Hepatic stellate cell (primary cell): ENCODE measurements around the gene ZBTB45.

Experiments used
- DNase-seq: peaks from one replicate; pipeline ENCODE4 v3.0.0; 2011; ENCODE audit warnings: low spot score

The ZBTB45 gene

DNA sequence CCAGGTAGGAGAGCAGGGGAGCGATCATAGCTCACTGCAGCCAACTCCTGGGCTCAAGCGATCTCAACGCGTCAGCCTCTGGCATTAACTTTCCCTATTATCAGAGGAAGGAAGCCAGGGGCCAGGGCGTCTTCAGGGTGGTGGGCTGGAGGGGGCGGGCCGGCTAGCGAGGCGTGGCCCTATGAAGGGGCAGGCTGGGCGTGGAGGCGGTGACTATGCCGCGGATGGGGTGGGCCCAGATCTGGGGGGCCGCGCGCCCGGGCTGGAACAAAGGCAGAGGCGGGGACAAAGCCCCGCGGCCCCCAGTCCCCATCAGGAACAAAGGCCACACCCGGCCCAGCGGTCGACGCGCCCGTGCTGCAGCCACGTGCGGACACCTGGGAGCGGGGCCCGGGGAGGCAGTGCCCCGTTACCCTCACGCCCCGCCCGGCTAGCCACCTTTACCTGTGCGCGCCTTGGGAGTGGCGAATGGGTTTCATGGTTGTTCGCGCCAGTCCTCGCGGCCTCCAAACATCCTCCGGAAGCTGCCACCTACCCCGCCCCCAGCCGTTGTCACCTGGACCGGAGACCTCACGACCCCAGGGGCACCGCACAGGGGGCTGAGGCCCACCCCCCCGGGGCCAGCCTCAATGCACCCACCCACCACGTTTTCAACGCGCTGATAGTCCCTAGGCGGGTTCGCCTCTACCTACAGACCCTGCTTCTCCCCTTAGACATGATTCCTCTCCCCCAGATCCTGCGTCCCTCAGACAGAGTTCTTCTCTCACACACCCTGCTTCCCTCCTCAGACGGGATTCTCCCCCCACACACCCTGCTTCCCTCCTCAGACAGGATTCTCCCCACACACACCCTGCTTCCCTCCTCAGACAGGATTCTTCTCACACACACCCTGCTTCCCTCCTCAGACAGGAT is 18.9 kb upstream of the ZBTB45 start:
- no peak for DNase-seq

GRCh38 chr19:58536852-58537798 is 17.5 kb upstream of the ZBTB45 start:
- DNase-seq, result no peak

DNA sequence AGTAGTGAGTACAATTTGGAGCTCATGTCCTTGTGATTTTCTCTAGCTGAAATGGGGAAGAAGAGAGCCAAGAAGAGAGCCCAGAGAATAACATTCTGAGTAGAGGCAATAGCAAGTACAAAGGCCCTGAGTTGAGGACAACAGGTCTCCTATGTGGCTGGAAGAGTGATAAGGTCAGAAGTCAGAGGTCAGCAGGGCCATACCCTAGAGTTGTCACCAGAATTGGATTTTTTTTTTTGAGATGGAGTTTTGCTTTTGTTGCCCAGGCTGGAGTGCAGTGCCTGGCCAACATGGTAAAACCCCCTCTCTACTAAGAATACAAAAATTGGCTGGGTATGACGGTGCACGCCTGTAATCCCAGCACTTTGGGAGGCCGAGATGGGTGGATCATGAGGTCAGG is 16.2 kb upstream of the ZBTB45 start:
- DNase-seq, result no peak

- DNase-seq, result no peak
These were observed 11.6 kb upstream of the ZBTB45 start for GRCh38 chr19:58531034-58531840.

DNA sequence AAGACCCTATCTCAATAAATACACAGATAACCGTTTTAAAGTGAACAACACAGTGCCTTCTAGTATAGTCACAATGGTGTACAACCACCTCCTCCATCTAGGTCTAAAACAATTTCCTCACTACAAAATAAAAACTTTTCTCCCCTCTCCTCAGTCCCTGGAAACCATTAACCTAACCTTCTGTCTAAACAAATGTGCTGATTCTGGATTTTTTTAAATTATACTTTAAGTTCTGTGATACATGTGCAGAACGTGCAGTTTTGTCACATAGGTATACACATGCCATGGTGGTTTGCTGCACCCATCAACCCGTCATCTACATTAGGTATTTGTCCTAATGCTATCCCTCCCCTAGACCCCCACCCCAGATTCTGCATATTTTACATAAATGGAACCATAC is 9.8 kb upstream of the ZBTB45 start:
- DNase-seq, result no peak

- DNase-seq, result no peak
These were observed 3.1 kb upstream of the ZBTB45 start for GRCh38 chr19:58522709-58523108.

DNA sequence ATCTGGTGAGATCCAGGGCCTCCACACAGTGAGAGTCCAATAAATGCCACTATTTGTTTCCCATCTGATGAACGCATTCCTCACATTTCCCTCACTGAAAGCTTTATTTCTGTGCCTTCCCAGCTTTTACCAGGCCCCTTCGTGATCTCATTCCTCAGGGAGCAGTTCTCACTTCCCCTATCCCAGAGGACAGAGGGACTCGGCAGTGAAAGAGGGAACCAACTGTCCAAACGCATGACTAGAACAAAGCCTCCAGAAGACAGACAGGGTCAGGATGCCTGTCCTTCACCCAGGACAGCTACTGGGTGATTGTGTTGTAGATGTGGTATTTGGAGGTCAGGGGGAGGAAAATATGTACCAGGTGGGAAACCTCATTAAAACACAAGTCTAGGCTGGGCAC is 2.0 kb upstream of the ZBTB45 start:
- DNase-seq, result no peak

DNA sequence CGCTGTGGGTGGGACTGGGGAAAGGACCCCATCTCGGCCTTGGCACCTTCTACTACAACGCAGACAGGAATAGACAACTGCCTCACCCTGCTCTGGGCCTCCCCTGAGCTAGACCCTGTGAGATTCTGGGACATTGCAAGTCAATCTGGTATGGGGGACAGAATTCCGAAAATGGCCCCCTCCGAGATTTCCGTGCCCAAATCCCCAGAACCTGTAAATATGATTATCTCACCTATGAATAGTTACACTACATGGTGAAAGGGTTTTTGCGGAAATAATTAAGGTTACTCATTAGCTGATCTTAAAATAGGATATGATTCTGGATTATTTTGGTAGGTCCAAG is 618 bp upstream of the ZBTB45 start:
- DNase-seq, result no peak

GRCh38 chr19:58519087-58519354 is 589 bp downstream of the ZBTB45 start:
- DNase-seq, result peak; percentile 92

- peak; percentile 26 for DNase-seq
These were observed 1.1 kb downstream of the ZBTB45 start for GRCh38 chr19:58518256-58519086.

DNA sequence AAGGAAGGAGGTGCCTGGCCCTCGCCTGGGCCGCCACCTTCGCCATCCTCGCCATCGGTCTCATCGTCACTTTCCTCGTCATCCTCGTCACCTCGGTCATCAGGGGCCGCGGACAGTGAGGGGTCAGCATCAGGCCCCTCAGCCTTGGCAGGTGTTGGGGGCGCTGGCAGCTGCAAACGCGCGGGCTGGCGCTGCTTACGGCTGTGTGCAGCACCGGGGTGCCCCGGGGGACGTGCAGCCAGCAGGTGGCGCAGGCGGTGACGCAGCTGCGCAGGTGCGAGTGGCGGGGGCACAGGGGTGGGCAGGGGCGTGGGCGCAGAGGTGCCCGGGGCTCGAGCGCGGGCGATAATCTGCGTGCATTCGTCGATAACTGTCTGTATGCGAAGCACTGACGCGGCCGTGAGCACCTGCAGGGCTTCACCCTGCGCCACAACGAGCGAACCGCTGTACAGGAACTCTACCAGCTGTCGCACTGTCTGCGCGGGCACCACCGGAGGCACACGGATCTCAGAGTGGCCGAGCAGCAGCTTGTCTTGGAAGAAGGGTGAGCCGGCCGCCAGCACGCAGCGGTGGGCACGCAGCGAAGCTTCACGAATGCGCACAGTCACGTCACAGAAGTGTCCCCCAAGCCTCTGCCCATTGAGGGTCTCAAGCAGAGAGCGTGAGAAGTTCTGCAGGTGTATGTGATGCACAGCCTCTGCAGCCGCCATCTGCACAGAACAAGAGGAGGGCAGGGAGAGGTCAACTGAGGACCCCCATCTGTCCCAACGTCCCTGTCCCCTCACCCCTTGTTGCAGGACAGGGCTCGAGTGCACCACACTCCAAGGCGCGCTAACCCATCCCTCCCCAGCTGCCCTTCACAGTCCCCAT is 2.4 kb downstream of the ZBTB45 start:
- no peak for DNase-seq

DNA sequence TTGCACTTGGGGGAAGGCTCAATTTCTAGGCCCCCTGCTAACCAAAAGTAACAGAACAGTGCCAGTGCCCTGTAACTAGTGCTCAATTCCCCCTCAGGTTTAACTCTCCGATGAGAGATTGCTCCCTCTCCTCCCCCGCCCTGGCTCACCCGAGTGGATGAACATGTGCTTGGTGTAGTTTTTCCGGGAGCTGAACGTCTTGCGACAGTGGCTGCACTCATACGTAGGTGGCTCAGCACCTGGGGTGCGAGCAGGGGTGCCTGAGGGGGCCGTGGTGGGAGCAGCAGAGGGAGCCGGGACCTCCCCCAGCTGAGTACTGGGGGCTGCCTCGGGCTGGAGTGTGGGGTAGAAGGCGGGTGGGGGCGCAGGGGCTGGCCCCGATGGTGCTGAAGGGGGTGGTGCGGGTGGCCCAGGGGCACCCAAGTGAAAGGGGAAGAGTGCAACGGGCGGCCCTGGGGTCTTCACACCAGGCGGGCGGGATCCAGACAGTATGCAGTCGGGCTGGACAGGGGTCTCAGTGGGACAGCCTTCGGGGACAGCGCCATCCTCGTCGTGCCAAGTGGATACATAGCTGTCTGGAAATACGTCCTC is 3.3 kb downstream of the ZBTB45 start:
- DNase-seq, result no peak

GRCh38 chr19:58515259-58515658 is 4.4 kb downstream of the ZBTB45 start:
- DNase-seq, result no peak

DNA sequence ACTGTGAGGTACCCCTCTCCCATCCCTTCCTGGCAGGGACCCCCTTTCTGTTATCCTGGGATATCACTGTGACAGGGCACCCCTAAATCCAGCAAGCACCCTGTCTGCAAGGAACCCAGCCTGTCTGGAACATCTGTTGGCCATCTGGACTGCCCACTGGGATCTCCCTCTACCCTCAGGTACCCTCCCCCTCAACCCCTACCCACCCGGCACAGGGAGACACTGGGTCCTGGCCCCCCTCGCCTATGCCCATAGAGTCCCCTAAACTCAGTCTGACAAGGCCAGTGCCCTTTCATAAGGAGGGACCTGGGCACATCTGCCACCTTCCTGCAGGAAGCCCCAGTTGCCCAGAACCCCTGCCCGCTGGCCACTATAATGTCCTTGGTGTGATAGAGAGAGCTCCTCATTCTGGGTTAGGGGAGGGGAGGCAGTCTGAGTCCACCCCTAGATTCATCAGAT is 5.0 kb downstream of the ZBTB45 start:
- no peak for DNase-seq

DNA sequence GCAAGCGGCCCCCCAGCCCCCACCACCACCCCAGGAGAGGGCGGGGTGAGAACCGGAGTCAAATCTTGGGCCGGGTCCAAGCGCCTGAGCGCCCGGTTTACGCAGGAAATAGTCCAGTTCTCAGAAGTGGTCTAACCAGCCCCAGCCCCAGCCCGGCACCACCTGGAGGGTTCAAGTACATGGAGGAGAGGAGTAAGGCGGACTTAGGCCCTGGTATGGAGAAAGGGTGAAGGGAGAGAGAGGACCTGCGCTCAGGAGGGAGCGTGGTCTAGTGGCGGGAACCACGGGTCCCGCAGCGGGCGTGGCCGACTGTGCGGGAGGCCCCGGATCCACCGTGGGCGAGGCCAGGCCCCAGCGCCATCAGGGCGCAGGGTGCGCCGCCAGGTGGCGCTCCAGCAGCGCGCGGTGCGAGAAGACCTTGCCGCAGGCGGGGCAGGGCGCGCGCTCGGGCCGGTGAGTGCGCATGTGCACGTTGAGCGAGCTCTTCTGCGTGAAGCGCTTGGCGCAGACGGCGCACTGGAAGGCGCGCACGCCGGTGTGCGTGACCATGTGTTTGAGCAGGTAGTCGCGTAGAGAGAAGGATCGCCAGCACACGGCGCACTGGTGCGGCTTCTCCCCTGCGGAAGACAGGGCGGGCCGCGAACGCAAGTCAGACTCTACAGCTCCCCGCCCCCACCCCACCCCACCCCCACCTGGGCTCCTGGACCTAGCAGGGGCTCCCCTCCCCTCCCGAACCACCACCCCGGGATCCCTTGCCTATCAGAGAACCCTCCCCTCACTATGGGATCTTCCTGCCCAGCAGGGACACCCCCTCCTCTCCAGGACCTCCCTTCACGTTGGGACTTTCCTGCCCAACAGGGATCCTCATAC is 5.7 kb downstream of the ZBTB45 start:
- DNase-seq, result peak; percentile 78

DNA sequence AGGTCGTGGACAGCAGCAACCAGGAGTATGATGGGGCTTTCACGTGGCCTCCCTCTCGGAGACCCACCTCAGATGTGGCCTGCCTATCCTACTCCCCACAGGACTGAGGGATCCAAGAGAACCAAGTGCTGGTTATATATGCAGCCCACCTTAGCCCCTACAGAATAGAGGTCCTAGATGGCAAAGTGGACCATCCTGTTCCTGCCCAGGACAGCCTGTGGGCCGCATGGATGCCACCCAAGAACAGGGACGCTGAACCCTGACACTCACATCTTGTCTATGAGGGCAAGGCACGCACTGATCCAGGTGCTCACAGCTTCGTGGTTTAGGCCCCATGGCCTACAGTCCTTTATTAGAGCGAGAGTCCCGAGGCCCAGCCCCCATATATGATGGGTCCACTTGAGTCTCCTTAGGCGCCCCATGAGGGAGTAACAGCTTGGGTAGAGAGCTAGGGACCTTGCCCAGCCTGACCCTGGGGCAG is 6.4 kb downstream of the ZBTB45 start:
- DNase-seq, result no peak

GRCh38 chr19:58511353-58512208 is 8.0 kb downstream of the ZBTB45 start, which contains the start of gene SLC27A5:
Gene SLC27A5, minus strand, starts transcription at chr19:58511992. Its CDS starts 37 bp downstream, at chr19:58511955.
- no peak for DNase-seq
